DMS79 (cell line): ENCODE measurements around the gene DAB1.
"Not testable (repeated sequence)": the region's sequence is repeated elsewhere in the genome, so short reads cannot be mapped to it uniquely, and the experiment has no call there.

ENCODE experiments used
- DNase-seq: peaks from one replicate; lab custom pipeline; 2025; lab: John Stamatoyannopoulos, UW

The DAB1 gene

GRCh38 chr1:57118948-57119603, 304.8 kb downstream of the DAB1 start:
- DNase-seq, result no peak

- DNase-seq, result no peak
These were observed 306.1 kb downstream of the DAB1 start for GRCh38 chr1:57117753-57118152.

- no peak for DNase-seq
These were observed 307.0 kb downstream of the DAB1 start for GRCh38 chr1:57116871-57117270.

GRCh38 chr1:57115030-57115614, 308.7 kb downstream of the DAB1 start:
- DNase-seq, result no peak

- DNase-seq, result no peak
These were observed 311.7 kb downstream of the DAB1 start for GRCh38 chr1:57112148-57112547.

- DNase-seq, result no peak
These were observed 312.7 kb downstream of the DAB1 start for GRCh38 chr1:57111175-57111574.

GRCh38 chr1:57109883-57110282, 314.0 kb downstream of the DAB1 start:
- DNase-seq, result no peak

- DNase-seq, result no peak
These were observed 314.6 kb downstream of the DAB1 start for GRCh38 chr1:57109247-57109646.

- DNase-seq, result no peak
These were observed 317.6 kb downstream of the DAB1 start for GRCh38 chr1:57106296-57106695.

- DNase-seq, result no peak
These were observed 321.1 kb downstream of the DAB1 start for GRCh38 chr1:57102561-57103326.

GRCh38 chr1:57101209-57101608, 322.7 kb downstream of the DAB1 start:
- DNase-seq, result no peak

- DNase-seq, result no peak
These were observed 329.1 kb downstream of the DAB1 start for GRCh38 chr1:57094749-57095148.

- DNase-seq, result no peak
These were observed 330.7 kb downstream of the DAB1 start for GRCh38 chr1:57093122-57093521.

- no peak for DNase-seq
These were observed 332.2 kb downstream of the DAB1 start for GRCh38 chr1:57091642-57092041.

GRCh38 chr1:57089855-57090254, 334.0 kb downstream of the DAB1 start:
- DNase-seq, result no peak

GRCh38 chr1:57089221-57089620, 334.6 kb downstream of the DAB1 start:
- DNase-seq, result no peak

- DNase-seq, result no peak
These were observed 335.2 kb downstream of the DAB1 start for GRCh38 chr1:57088653-57089052.

- not testable (repeated sequence) for DNase-seq
These were observed 336.2 kb downstream of the DAB1 start for GRCh38 chr1:57087660-57088059.

GRCh38 chr1:57086154-57086553, 337.7 kb downstream of the DAB1 start:
- DNase-seq, result no peak

GRCh38 chr1:57084701-57085100, 339.2 kb downstream of the DAB1 start:
- no peak for DNase-seq

GRCh38 chr1:57082711-57083439, 341.0 kb downstream of the DAB1 start:
- DNase-seq, result no peak

GRCh38 chr1:57079454-57080157, 344.3 kb downstream of the DAB1 start:
- DNase-seq, result no peak
